HG03060 (cell line): ENCODE results near the gene PLCB1.
"Not testable (repeated sequence)": the region's sequence is repeated elsewhere in the genome, so short reads cannot be mapped to it uniquely, and the experiment has no call there.

Source experiments
- ATAC-seq: cut with Tn5 transposase; IDR thresholded peaks from one replicate; pipeline ENCODE4 v1.9.1; 2021; ENCODE audit warnings: low read depth, moderate number of reproducible peaks; ENCODE audit not compliant: unreplicated experiment

The PLCB1 gene

DNA sequence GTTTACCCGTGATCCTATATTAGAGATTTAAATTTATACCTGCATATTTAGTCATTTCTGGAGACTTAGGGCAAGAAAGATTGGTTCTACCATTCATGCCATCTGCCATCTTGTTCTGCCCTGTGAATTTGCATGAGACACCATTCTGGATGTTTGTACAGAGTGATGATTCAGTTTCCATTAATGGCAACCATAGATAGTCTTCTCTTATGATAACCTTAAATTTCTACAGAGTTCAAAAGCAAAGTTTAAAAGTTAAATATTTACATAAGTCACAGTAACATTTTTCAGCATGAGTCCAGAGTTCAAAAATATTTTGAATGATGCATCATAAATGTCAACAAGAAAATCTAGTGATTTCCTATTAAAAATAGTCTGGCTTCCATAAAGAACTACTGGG, 23.2 kb downstream of the PLCB1 start:
- no peak for ATAC-seq

DNA sequence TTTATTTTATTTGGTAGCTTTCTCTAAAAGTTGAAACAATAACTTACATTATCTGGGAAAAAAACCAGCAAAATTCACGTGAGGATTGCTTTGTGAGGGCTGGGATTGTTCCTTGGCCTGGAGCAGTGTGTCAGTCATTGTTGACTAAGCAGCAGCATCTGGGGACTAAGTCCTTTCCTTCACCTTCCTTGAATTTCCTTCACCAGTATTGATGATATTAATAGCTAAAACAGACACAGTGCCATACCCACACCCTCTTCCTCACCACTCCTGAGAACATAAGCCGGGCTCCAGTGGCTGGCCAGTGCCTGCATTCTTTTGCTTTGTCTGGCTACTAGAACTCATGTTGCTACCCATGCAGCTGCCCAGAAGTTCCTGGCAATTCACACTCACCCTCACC, 23.7 kb downstream of the PLCB1 start:
- ATAC-seq, result no peak

DNA sequence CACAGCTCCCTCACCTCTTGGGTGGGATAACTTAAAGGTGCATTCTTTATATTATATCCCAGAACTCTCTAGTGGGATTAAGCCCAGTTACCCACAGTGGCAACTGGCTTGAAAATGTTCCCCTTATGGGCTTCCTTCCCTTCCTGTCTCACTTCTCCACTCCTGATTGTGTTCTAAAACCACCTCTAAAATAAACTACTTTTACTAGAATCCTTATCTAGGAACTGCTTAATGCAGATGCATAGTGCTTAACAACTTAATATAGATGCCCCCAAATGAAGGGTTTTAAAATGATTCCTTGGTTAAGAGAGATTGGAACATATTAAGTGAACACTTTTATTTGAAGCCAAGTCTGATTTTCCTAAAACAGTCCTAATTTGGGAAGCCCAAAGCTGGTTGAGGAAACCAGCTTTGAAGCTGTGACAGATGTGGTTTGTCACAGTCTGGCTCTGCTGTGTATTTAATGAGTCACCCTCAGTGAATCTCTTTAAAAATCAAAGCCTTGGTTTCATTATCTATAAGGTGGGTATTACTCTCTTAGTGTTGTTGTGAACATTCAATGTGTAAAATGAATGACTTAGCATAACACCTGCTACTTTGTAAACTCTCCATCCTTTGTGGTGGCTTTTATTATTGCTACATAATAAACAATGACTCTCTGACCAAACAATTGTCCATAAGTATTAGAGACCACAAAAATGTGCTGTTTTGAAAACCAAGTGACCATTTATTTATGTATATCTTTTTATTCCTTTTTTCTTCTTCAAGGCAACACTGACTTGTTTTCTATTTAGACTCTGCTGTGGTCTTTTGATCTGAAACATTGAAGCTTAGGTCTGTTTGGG, 24.4 kb downstream of the PLCB1 start:
- ATAC-seq, result peak; percentile 87

DNA sequence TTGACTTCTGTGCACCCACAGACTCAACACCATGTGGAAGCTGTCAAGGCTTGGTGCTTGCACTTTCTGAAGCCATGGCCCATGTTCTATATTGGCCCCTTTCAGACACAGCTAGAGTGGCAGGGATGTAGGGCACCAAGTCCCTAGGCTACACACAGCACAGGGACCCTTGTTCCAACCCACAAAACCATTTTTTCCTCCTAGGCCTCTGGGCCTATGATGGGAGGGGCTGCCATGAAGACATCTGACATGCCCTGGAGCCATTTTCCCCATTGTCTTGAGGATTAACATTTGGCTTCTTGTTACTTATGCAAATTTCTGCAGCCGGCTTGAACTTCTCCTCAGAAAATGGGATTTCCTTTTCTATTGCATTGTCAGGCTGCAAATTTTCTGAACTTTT, 27.2 kb downstream of the PLCB1 start:
- not testable (repeated sequence) for ATAC-seq

DNA sequence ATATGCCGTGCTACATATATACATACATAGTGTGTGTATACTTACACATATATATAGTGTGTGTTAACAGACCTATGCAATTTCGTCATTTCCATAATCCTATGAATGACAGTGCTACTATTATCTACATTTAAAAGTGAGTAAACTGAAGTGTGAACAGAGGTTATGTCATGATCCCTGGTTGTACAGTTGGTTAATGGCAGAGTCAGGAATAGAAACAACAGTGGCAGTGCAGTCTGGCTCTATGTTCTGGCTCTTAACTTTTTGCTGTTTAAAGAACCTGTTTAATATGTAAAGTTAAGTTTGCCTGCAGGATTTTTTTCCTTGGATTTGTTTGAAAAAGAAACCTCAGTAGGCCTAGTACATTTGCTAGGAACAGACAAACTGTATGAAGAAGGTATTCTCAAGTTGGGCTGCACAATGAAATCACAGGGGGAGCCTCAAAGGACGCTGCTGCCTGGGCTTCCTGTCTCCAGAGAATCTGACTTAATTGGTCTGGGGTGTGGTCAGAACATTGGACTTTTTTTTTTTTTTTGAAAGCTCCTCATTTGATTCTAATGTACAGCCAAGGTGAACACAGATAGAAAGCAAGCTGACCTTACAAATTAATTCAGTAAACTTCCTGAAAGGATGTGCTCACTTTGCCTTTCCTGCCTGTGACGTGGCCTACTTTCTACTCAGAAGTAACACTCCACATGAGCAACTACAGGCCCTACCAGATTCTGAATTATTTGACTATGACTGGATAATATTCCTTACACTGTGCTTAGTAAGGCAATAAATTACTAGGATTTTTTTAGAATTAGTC, 29.4 kb downstream of the PLCB1 start:
- ATAC-seq, result no peak

DNA sequence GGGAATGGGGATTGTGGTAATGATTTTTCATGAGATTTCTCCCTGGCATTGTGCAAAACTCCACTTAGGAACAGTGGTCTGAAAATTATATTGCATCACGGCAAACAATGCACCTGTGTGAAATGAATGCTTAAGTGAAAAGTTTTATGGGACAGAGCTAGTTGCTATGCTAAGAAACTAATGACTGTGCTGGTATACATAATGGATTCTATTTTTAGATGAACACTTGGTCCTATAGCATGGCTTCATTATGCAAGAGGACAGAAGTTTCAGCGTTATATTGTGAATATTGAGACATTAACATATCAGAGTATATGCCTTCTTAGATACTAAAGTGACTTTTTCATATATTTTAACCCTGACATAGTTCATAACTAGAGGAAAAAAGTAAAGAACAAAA, 30.5 kb downstream of the PLCB1 start:
- ATAC-seq, result no peak

DNA sequence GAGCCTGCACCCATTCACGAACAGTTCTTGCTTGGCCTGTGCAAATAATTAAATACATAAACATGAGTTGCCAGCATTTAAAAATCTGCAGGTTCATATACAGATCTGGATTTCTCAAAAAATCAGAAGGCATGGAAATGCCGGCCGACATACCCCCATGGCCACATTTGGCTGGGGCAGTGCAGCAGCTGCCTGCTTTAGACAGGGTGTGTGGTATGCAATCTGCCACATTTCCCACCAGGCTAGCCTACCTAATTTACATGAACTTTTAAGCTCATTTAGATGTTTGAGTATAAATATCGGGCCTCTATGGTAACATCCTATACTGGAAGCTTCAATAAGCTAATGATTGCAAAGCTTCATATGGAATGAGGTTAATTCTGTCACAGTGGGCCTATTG, 31.5 kb downstream of the PLCB1 start:
- no peak for ATAC-seq

DNA sequence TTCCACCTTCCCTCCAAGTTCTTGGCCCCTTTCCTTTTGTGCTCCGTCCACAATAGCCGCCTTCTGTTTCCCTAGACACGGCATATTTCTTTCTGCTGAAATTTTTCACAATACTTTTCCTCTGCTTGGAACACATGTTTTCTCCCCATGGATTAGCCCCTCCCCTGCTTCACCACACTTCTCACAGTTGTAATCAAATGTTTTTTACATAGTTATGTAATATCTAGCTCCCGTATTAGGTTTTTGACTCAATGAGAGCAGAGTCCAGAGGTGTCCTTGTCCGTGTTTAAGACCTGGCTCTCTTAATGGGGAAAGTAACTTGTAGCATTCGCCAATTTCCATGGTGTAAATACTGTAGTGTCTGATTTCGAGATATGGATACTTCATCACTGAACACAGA, 34.7 kb downstream of the PLCB1 start:
- no peak for ATAC-seq

DNA sequence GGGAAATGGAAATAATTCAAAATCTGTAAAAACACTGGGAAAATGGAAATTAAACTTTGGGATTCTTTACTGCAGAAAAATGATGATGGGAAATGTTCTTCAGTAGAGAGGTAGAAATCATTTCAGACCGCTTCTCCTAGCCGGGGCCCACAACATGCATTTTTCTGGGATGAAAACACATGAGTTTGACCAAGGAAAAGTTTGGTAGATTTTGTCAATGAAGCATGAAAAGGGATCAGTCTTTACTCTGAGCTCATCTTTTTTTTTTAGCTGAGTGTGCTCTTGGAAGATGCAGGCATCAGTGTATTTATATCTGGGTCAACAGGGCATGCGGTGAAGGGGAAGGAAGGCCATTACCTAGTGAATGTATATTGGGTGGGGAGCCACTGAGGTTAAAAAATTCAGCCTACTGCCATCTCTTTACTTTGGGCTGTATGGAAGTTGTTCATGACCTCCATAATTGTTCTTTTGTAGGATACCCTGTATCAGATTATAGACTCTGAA, 36.8 kb downstream of the PLCB1 start:
- ATAC-seq, result no peak

DNA sequence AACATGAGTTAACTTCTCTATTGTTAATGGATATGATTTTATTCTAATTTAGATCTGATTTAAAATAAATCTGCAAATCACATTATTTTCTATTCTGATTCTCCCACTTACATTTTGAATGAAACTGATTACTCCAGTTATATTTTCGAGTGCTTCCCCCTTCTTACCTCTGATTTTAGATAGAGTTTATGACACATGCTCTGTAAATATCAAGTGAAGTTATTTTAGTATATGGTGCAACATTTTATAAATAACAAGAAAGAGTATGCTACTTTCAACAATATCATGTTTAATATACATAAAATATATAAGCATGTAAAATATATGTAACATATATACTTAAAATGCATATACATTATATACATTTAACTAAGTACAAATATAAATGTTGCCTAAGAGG, 38.9 kb downstream of the PLCB1 start:
- ATAC-seq, result no peak

DNA sequence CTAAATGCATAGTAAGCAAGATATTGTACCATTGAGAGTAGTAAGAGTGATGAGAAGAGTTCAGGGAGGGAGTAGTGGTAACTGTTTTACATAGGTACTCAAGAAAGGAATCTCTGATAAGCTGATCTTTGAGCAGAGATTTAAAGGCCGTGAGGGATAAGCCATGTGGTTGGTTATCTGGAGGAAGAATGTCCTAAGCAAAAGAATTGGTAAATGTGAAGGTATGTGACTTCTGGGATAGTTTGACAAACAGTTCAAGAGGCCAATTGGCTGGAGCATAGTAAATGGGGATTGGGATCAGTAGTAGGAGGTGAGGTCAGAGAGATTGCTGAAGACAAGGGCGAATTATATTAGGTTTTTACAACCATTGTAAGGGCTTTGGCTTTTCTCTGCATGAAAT, 40.1 kb downstream of the PLCB1 start:
- no peak for ATAC-seq

DNA sequence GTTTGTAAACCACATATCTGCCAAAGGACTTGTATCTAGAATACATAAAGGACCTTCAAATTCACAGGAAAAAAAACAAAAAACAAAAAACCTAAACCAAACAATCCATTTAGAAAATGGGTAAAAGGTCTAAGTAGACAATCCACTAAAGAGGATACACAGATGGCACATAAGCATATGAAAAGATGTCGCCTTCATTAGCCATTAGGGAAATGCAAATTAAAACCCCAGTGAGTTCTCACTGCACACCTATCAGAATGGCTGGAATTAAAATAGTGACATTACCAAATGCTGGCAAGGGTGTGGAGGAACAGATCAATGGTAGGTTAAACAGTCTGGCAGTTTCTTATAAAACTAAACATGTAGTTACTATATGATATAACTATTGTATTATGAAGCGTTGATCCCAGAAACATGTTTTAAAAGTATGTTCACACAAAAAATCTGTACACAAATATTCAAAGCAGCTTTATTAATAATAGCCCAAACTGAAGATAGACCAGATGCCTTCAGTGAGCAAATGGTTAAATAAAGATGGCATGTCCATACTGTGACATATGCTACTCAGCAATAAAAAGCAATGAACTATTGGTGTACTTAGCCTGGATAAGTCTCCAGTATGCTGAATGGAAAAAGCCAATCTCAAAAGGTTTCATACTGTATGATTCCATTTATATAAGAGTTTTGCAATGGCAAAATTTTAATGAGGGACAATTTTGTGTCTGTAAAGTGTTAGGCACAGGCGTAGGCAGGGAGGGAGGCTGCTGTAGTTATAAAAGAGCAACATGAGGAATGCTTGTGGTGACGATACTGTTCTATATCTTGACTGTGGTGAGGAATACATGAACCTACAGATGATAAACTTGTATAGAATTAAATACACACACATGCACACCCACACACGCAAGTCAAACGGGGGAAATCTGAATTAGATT, 43.9 kb downstream of the PLCB1 start:
- ATAC-seq, result no peak

DNA sequence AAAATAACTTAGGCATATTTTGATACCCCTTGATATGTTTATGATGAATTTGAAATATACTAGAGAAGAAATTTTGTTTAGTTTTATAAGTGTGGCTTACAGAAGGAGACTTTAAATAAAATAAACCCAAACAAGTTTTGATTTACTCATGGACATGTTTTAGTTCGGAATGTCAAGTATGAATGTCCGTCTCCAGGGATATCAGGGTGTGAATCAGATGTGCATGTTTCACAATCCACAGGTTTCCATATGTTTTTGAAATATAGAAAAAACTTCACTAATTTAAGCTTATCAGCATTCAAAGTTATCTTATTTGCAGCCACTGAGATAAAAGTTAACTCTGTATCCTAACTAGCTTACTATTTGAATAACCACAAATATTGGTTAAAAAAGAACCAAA, 51.5 kb downstream of the PLCB1 start:
- no peak for ATAC-seq

DNA sequence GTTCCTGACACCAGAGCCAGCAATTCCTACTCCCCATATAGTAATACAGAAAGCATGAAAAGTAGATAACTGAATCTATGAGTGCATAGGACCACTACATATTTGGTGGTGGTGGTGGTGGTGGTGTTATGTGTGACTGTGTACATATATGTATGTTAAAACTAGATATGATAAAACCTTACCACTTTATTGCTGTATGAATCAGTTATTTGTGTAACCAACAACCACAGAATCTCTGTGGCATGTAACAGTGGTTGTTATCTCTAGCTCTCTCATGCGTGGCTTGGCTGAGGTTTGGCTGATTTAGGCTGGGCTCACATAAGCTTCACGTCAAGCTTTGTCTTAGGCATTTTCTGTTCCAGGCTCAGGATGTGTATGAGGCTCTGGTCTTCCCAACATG, 55.7 kb downstream of the PLCB1 start:
- no peak for ATAC-seq

DNA sequence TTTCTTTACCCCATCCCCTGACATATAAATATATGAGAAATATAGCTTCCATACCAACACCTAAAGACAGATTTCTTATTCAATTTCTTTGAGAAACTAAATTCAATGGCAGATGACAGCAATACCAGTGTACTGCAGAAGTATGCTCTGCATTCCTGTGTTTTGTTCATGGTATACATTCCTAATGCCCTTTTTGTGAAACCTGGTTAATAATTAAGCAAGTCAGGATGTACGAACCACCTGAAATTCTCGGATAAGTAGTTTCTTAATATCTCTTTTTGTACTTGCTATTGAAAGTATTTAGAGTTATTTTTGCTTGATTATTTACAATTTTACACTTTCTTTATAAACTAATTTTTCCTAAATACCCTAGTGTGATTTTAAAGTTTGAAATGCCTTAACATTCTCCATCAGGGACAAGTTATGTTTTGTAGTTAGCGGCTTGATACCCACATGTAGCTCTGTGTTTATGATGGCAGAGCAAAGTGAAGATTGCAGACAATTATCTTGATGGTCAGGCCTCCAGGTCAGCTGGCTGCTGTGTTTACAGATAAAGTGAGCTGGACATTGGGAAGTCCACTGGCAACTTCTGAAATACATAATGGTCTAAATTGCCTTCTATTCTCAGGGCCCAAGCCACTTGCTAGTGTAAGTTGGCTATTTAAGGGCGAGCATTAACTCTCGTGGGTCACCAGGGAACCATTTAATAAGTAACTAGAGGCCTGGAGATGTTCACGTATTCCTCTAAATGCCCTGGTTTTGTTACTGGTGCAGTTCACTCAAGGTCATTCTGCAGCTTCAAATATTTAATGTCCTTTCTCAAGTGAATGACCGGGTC, 58.2 kb downstream of the PLCB1 start:
- no peak for ATAC-seq

DNA sequence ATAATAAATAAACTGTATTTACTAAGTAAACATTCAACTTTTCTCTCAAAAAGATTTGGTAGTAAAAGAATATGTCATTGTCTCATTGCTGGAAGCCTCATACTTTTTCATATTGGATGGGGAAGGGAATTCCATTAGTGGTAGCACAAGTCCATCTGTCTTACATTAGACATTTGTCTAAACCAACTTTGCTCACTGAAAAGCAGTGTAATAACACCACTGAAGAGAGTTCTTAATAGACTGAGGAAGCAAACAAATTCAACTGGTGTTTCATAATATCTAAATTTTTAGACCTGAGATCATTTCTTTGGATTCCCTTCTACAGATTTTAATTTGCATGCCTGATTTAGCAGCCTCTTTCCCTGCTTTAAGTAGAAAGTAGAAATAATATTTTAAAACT, 62.7 kb downstream of the PLCB1 start:
- ATAC-seq, result no peak

DNA sequence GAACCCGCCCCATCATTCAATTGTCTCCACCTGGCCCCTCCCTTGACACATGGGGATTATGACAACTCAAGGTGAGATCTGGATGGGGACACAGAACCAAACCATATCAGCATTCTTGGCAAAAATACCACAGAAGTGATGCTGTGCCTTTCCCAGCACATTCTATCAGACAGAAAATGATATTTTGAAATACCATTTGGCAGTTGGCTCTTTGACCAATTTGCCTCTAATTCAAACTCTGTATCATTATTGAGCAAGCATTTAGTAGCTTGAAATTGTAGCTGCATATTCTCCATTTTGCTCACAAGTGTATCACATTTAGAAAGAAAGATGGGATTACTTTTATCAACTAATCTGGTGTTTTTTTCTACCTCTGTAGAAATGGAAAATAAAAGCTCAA, 64.0 kb downstream of the PLCB1 start:
- no peak for ATAC-seq

DNA sequence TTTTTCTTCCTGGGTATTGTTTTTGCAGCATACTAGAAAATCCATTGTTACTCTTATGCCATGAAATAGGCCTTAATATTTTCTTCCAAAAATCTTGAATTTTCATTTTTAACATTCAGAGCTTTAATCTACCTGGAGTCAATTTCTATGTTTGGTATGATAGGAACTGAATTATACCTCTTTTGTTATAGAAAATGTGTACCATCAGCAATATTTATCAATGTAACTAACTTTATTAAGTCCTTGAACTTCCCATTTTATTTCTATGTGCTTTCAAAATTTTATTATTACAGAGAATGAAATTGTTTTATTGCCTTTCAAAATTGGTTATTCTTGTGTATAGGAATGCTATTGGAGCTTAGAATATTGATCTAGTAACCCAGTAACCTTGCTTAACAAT, 68.2 kb downstream of the PLCB1 start:
- ATAC-seq, result no peak

DNA sequence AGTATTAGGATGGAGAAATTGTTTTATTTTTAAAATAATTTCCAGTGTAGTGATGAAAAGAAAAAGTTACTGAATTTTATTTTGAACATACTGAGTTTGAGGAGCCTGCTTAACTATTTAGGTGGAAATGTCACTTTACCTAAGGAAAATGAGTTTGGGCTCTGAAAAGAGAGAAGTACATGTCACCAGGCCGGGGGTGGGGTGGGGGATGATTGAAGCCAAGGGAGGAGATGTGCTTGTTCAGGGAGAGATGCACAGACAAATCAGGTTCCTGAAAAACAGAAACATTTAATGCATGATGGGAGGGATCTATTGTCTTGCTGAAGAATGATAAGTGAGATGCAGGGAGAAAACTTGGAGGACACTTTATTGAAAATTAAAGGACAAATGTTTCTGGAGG, 71.3 kb downstream of the PLCB1 start:
- no peak for ATAC-seq

DNA sequence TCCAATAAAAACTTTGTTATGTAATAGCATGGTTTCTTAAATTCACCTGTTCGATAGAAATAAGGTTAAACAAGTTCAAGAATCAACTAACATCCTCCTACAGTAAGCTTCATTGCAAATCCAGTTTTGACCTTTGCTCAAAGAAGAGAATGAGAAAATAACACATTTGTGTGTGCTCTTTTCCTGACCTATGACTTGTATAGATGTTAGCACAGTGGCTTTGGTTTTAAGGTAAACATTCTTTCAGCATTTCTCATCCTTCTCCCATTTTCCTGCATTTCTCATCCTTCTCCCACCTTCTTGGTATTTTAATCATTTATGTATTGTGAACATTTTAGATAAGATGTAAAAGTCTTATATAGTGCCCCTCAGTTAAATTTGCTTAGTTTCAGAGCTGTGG, 73.9 kb downstream of the PLCB1 start:
- ATAC-seq, result no peak
